DMS114 treated with DMSO at 0.1 percent for 48 hours (cell line): ENCODE measurements around the gene NSUN6.
"Not testable (repeated sequence)": the region's sequence is repeated elsewhere in the genome, so short reads cannot be mapped to it uniquely, and the experiment has no call there.

Experiments
- DNase-seq: peaks from one replicate; lab custom pipeline; 2025; ENCODE audit not compliant: unreplicated experiment; lab: John Stamatoyannopoulos, UW

The NSUN6 gene

DNA sequence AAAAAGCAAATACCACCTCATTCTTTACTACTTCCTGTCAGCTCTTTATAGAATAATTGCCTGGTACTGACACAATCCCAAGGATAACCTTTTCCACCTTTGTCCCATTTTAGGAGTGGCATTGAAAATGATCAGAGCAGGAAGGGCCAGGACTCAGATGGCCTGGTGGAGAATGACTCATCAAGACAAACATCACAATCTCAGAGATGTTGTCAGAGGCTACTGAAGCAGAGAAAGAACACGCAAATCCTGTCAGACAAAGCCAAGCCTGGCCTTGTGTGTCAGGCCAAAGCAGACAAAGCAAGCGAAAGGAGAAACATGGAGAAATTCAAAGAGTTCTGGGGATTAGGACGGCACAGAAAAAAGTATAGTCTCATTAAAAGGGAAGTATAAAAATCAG lies 40.9 kb downstream of the NSUN6 start:
- no peak for DNase-seq

DNA sequence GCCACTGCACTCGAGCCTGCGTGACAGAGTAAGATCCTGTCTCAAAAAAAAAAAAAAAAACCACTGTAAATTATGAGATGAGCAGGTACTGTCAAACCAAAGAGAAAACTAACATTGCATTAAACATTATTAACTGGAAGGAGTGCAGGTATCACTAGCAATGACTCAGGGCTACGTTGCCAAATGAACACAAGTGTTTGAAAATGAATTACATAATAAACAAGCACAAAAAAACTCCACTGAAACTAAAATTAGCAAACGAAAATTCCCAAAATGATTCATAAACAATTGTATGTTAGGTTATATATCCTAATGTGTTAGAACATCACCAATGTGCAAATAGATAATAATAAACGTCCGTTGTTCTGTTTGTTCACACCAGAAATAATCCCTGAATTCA lies 42.8 kb downstream of the NSUN6 start:
- no peak for DNase-seq

DNA sequence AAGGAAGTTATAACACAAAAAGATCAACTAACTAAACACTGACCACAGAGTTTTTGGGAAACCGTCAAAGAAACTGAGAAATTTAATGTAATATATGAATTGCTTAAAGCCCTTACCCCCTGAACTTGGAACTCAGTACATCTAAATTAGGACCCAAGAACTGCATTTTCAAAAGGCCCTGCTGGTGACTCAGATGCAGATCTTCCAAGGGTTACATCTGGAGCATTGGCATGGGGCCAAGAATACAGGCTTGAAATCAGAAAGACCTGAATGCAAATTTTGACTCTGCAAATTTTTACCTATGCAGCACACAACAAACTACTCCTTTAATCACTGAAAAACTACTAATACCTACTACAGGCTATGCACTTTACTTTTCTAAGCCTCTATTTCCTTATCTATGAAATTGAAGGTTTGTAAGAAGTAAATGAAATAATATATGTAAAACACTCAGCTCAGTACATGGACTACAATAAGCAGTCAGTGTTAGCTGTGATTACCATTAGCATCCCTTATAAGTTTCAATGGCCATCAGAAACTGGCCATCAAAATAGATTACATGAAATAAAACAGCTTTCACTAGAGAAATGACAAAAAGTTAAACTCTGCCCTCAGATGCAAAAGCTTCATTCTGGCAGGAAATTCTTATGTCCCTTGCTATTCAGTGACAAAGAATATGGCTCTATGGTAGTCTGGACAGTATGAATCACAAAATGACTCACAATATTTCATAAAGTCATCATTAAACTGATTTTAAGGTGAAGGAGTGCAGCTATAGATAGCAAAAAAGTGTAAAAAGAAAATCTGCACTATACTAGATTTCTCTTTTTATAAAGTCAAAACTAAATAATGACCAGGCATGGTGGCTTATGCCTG lies 43.6 kb downstream of the NSUN6 start:
- DNase-seq: no peak

DNA sequence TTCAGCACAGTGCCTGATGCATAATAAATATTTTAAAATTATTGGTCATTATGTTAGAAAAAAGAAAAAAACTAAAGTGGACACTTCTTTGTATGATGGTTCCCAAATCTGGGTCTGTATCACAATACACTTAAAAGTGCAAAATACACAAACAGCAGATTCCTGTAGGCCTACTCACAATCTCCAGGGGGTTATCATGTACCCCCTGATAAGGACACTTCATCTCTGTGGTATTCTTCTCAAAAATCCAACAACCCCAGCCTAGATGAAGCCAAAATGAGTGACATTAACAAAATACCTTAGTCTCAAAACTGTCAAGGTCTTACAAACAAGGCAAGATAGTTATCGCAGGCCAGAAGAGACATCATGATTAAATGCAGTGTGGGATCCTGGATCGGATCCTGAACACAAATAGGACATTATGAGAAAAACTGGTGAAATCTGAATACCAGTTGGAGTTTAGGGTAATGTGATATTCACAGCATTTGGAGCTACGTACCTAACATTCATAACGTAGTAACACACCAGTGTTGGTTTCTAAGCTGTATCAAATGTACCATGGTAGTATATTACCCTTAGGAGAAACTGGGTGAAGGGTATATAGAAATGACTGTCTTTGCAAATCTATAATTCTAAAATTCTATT lies 45.2 kb downstream of the NSUN6 start:
- DNase-seq: no peak

DNA sequence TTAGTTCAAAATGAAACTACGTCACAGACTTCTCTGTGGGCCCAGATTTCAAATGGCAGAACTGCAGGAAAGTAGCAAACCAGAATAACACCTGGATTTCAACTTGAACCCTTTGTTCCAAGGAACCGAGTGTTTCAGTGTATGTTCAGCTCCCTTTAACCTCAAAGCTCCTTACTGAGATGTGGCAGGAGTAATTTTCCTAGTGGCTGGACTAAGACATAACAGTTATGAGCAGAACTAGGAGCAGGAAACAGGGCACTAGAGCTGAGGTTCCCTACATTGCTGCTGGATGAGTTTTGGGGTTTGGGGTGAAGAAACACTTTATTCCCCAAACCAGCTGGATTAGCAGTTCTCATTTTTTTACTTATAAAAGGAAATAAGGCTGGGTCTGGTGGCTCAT lies 50.1 kb downstream of the NSUN6 start:
- DNase-seq: no peak

DNA sequence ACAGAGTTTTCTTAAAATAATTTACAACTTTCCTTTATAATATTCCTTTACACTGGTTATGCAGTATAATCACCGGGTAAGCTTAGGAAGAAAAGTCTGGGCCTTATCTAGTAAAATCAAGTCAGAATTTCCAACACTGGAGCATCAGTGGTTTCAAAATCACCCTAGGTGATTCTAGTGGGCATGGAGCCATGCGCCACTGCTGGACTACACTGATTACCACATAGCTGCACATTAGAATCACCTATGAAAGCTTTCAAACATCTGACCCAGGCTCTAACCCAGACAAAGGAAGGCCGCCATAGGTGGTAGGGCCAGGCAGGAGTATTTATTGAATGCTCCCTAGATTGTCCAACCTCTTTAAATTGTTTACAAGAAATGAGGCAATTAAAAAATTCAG lies 52.0 kb downstream of the NSUN6 start:
- no peak for DNase-seq

DNA sequence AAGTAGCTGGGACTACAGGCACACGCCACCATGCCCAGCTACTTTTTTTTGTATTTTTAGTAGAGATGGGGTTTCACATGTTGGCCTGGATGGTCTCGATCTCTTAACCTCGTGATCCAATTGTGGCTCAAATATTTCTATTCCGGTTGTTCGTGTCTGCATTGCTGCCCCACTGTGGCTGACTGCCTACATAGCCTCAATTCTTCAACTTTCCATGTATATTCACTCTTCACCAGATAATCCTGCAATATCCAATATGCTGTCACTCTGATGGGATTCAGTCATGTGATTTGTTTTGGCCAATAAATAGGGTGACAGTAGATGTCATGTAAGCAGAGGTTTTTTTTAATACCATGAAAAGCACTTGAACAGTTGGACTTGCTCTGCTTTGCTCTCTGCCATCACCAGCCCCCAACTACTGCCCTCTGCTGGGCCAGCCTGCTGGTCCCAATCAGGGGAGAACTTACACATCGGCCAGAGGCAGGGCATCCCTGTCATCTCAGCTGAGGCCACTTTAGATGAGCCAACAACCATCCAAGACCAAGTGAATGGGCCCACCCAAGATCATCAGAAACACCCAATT lies 56.7 kb downstream of the NSUN6 start:
- no peak for DNase-seq

DNA sequence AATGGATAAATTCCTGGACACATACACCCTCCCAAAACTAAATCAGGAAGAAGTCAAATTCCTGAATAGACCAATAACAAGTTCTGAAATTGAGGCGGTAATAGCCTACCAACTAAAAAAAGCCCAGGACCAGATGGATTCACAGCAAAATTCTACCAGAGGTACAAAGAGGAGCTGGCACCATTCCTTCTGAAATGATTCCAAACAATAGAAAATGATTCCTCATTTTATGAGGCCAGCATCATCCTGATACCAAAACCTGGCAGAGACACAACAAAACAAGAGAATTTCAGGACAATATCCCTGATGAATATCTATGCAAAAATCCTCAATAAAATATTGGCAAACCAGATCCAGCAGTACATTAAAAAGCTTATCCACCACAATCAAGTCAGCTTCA lies 60.2 kb downstream of the NSUN6 start:
- DNase-seq: not testable (repeated sequence)

DNA sequence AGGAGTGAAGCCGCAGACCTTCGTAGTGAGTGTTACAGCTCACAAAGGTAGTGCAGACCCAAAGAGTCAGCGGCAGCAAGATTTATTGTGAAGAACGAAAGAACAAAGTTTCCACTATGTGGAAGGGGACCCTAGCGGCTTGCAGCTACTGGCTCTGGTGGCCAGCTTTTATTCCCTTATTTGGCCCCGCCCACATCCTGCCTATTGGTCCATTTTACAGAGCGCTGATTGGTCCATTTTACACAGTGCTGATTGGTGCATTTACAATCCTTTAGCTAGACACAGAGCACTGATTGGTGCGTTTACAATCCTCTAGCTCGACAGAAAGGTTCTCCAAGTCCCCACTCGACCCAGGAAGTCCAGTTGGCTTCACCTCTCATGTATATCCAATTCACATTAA lies 64.8 kb downstream of the NSUN6 start:
- DNase-seq: not testable (repeated sequence)

DNA sequence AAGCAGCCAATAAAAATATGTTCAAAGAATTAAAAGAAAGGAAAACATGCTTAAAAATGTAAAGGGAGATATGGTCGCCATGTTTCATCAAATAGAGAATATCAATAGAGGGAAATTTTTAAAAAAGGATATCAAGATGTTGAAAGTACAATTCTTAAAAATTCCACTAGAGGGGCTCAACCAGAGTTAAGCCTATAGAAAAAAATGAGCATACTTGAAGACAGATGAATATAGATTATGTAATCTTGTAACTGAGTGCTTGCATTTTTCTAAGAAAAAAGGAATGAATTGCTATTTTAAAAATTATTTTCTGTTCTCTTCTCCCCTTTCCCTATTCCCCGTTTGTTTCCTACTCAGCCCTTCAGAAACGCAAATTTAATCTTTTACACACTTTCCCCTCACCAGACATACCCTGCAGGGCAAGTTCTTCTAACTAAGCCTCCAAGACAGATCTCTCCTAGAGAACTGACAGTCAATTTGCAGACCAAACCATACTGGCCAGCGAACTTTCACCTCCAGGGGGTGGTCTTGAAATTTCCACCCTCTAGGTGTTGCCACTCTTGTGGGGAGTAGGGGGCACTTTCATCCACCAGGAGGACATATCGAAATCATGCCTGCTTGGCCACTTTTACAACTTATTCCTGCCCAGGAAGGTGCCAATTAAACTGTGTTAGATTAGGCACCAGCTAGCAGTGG lies 67.7 kb downstream of the NSUN6 start:
- DNase-seq: no peak

DNA sequence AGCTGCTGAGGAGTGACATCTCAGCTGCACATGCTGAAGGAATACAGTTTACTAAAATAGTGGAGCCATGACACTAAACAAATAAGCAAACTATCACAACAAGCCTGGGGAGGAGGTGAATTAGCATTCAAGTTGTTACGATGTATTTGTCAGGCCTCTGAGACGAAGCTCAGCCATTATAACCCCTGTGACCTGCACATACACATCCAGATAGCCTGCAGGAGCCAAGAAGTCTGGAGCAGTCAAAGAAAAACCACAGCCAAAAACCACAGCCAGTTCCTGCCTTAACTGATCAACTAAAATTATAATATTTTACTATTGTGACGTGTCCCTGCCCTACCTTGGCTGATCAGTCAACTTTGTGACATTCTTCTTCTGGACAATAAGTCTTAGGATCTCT lies 68.6 kb downstream of the NSUN6 start:
- no peak for DNase-seq

DNA sequence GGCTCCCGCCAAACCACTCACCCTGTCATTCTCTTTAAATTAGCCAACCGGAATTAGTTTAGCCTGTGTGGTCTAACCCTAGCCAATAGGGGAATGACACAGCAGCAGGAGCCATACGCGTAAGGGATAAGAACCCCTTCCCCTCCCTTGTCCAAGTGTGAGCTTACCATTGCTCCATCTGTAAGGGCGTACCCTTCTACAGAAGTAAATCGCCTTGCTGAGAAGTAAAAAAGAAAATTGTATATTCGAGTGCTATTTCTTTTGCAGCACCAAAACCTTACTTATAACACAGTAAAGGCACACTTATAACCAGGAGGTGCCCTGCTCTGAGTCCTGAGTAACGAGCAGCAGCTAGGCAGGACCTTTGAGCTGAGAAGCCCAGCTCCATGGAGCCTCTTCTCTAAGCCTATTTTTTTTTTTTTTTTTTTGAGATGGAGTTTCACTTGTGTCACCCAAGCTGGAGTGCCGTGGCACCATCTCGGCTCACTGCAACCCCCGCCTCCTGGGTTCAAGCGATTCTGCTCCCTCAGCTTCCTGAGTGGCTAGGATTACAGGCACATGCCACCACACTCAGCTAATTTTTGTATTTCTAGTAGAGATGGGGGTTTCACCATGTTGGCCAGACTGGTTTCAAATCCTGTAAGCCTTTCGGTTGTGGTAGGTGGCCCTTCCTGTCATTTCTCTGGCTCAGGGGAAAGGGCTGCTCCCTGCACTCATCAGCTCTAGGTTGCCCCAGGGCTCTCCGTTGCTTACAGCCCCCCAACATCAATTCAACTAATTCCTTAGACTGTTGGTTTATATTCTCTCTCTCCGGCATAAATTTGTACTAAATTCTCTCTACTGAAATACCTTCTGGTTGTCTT lies 73.3 kb downstream of the NSUN6 start:
- DNase-seq: no peak

DNA sequence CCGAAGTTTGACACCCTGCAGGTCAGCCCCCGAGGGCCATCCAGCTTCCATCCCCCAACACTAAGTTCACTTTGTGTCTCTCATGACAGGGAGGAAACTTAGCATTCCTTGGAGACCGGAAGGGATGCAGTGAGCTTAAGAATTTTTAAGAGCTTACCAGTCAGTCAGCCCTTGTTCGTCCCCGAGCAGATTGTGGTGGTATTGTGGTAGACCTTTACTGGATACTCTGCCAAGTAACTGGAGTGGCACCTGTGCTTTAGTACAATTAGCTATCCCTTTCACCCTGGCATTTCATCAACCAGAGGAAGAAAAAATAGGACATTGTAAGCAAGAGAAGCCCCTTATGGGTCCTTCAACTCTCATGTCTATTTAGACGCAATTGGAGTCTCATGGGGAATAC lies 74.8 kb downstream of the NSUN6 start:
- DNase-seq: no peak

DNA sequence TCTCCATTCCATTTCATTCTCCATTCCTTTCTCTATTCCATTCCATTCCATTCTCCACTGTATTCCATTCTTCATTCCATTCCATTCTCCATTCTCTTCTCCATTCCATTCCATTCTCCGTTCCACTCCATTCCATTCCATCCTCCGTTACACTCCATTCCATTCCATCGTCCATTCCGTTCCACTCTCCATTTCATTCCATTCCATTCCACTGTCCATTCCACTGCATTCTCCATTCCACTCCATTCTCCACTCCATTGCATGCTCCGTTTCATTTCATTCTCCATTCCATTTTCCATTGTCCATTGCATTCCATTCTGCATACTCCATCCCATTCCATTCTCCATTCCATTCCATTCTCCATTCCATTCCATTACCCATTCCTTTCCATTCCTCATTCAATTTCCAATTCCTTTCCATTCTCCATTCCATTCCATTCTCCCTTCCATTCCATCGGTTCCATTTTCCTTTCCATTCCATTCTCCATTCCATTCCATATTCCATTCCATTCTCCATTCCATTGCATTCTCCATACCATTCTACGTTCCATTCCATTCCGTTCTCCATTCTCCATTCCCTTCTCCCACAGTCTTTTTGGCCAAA lies 78.3 kb downstream of the NSUN6 start:
- no peak for DNase-seq

DNA sequence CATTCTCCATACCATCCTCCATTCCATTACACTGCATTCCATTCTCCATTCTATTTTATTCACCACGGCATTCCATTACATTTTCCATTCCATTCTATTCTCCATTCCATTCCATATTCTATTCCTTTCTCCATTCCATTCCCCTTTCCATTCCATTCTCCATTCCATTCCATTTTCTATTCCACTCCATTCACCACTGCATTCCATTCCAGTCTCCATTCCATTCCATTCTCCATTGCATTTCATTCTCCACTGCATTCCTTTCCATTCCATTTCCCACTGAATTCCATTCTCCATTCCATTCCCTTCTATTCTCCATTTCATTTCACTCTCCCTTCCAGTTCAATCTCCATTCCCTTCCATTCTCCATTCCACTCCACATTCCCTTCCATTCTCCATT lies 79.6 kb downstream of the NSUN6 start:
- DNase-seq: no peak

DNA sequence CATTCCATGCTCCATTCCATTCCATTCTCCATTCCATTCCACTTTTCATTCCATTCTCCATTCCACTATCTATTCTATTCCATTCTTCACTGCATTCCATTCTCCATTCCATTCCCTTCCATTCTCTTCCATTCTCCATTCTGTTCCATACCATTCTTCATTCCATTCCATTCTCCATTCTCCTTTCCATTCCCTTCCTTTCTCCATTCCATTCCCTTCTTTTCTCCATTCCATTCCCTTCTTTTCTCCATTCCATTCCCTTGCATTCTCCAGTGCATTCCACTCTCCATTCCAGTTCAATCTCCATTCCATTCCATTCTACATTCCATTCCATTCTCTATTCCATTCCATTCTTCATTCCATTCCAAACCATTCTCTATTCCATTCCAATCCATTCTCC lies 80.3 kb downstream of the NSUN6 start:
- DNase-seq: no peak

DNA sequence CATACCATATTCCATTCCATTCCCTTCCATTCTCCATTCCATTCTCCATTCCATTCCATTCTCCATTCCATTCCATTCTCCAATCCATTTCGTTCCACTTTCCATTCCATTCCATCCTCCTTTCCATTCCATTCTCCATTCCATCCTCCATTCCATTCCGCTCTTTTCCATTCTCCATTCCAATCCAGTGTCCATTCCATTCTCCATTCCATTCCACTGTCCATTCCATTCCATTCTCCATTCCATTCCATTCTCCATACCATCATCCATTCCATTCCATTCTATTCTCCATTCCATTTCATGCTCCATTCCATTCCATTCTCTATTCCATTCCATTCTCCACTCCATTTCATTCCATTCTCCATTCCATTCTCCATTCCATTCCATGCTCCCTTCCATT lies 81.0 kb downstream of the NSUN6 start:
- DNase-seq: not testable (repeated sequence)

DNA sequence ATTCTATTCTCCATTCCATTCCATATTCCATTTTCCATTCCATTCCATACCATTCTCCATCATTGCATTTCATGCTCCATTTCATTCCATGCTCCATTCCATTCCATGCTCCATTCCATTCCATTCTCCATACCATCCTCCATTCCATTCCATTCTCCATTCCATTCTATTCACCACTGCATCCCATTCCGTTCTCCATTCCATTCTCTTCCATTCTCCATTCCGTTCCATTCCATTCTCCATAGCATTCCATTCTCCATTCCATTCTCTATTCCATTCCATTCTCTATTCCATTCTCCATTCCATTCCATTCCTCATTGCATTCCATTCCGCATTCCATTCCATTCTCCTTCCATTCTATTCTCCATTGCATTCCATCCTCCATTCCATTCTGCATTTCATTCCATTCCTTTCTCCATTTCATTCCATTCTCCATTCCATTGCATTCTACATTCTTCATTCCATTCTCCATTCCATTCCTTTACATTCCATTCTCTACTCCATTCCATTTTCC lies 84.0 kb downstream of the NSUN6 start:
- no peak for DNase-seq

DNA sequence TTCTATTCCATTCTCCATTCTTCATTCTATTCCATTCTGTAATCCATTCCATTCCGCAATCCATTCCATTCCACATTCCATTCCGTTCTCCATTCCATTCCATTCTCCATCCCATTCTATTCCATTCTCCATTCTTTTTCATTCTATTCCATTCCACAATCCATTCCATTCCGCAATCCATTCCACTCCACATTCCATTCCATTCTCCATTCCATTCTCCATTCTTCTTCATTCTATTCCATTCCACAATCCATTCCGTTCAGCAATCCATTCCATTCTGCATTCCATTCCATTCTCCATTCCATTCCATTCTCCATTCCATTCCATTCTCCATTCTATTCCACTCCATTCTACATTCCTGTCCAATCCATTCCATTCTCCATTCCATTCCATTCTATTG lies 85.2 kb downstream of the NSUN6 start:
- DNase-seq: no peak

DNA sequence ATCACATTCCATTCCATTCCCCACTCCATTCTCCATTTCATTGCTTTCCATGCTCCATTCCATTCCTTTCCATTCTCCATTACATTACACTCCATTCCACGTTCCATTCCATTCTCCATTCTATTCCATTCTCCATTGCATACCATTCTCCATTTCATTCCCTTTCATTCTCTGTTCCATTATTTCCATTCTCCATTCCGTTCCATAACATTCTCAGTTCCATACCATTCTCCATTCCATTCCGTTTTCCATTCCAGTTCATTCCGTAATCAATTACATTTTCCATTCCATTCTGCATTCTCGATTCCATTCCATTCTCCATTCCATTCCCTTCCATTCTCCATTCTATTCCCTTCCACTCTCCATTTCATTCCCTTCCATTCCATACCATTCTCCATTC lies 86.4 kb downstream of the NSUN6 start:
- DNase-seq: no peak
